ENCODE results near the gene BBC3. TPM values are rescaled to one million over a fixed set of nuclear protein-coding genes. Genes with fewer than 3 reads are reported as not detected.
"Not testable (repeated sequence)": the region's sequence is repeated elsewhere in the genome, so short reads cannot be mapped to it uniquely, and the experiment has no call there.

BBC3 gene
- total RNA-seq, 2 donors from 2014 or later, result 19.5 to 21.7 TPM

GRCh38 chr19:47269596-47269995, 38.6 kb upstream of the BBC3 start:
- H3K27me3 ChIP-seq, result no peaks in the 10 kb centered on the region
- peaks cover 2% of the 10 kb centered on the region for H3K36me3 ChIP-seq
- H3K4me3 ChIP-seq, result no peak overlapping the region
- no peak overlapping the region for H3K27ac ChIP-seq
- TF ChIP-seq CTCF (IDR thresholded peaks at IDR 0.05), result no peak
- H3K9ac ChIP-seq (ENCODE audit: low read depth in 2 of 2, low read length in 2 of 2), result no peak overlapping the region
- no peak for DNase-seq
- intact Hi-C loops (cut with DNase I), result no loop called here
- H3K4me1 ChIP-seq, result no peaks in the 10 kb centered on the region
- no peaks in the 10 kb centered on the region for H3K9me3 ChIP-seq

GRCh38 chr19:47268028-47268427, 37.0 kb upstream of the BBC3 start:
- Histone ChIP-seq H3K27ac (no peak overlapping the region), H3K4me1 (no peaks in the 10 kb centered on the region), H3K9me3 (no peaks in the 10 kb centered on the region), H3K36me3 (peaks cover 9% of the 10 kb centered on the region), H3K27me3 (no peaks in the 10 kb centered on the region), H3K4me3 (no peak overlapping the region), H3K9ac (ENCODE audit: low read depth in 2 of 2, low read length in 2 of 2) (no peak overlapping the region)
- no peak for TF ChIP-seq CTCF (IDR thresholded peaks at IDR 0.05)
- DNase-seq, result no peak
- intact Hi-C loops (cut with DNase I), result no loop called here

- no peak overlapping the region for H3K9ac ChIP-seq (ENCODE audit: low read depth in 2 of 2, low read length in 2 of 2)
- H3K4me3 ChIP-seq, result no peak overlapping the region
- H3K27ac ChIP-seq, result no peak overlapping the region
- DNase-seq, result no peak
- intact Hi-C loops (cut with DNase I), result no loop called here
- no peaks in the 10 kb centered on the region for H3K4me1 ChIP-seq
- TF ChIP-seq CTCF (IDR thresholded peaks at IDR 0.05), result no peak
- no peaks in the 10 kb centered on the region for H3K27me3 ChIP-seq
- peaks cover 9% of the 10 kb centered on the region for H3K36me3 ChIP-seq
- H3K9me3 ChIP-seq, result no peaks in the 10 kb centered on the region
Observed at GRCh38 chr19:47267350-47267759, 36.4 kb upstream of the BBC3 start.

- H3K9ac ChIP-seq (ENCODE audit: low read depth in 2 of 2, low read length in 2 of 2), result no peak overlapping the region
- H3K27ac ChIP-seq, result no peak overlapping the region
- DNase-seq, result no peak
- no peak for TF ChIP-seq CTCF (IDR thresholded peaks at IDR 0.05)
- intact Hi-C loops (cut with DNase I), result no loop called here
- H3K9me3 ChIP-seq, result no peaks in the 10 kb centered on the region
- no peak overlapping the region for H3K4me3 ChIP-seq
- H3K4me1 ChIP-seq, result no peaks in the 10 kb centered on the region
- H3K36me3 ChIP-seq, result peaks cover 9% of the 10 kb centered on the region
- H3K27me3 ChIP-seq, result no peaks in the 10 kb centered on the region
Observed at GRCh38 chr19:47266401-47266941, 35.5 kb upstream of the BBC3 start.

GRCh38 chr19:47264629-47265028, 33.6 kb upstream of the BBC3 start:
- DNase-seq, result no peak
- no peak overlapping the region for H3K9ac ChIP-seq (ENCODE audit: low read depth in 2 of 2, low read length in 2 of 2)
- TF ChIP-seq CTCF (IDR thresholded peaks at IDR 0.05), result no peak
- H3K4me1 ChIP-seq, result no peaks in the 10 kb centered on the region
- H3K4me3 ChIP-seq, result no peak overlapping the region
- no peak overlapping the region for H3K27ac ChIP-seq
- no peaks in the 10 kb centered on the region for H3K9me3 ChIP-seq
- no peaks in the 10 kb centered on the region for H3K27me3 ChIP-seq
- H3K36me3 ChIP-seq, result peaks cover 9% of the 10 kb centered on the region
- intact Hi-C loops (cut with DNase I), result no loop called here

GRCh38 chr19:47261946-47262793, 31.2 kb upstream of the BBC3 start:
- intact Hi-C loops (cut with DNase I); H3K4me1 ChIP-seq; H3K27ac ChIP-seq; H3K9me3 ChIP-seq; DNase-seq; H3K36me3 ChIP-seq; H3K9ac ChIP-seq (ENCODE audit: low read depth in 2 of 2, low read length in 2 of 2); H3K4me3 ChIP-seq; H3K27me3 ChIP-seq: not testable (repeated sequence)

Data from colonic mucosa (tissue), 4 donors.